ENCODE data around the gene GAGE2A. TPM values are rescaled to one million over a fixed set of nuclear protein-coding genes. Genes with fewer than 3 reads are reported as not detected.
"Not testable (repeated sequence)": the region's sequence is repeated elsewhere in the genome, so short reads cannot be mapped to it uniquely, and the experiment has no call there.

Gene GAGE2A
- total RNA-seq (2014; rRNA removed; shearing (Covaris generic)) = 1.3 TPM in 1 of 2 replicates, not detected in the other

- not testable (repeated sequence) for DNase-seq (ENCODE audit: low read depth)
Observed at GRCh38 chrX:49589196-49589595, at the start of gene GAGE2A. TSS of gene GAGE2A (plus strand) at chrX:49589496. CDS start at chrX:49590651, 1,155 bp downstream.

DNA sequence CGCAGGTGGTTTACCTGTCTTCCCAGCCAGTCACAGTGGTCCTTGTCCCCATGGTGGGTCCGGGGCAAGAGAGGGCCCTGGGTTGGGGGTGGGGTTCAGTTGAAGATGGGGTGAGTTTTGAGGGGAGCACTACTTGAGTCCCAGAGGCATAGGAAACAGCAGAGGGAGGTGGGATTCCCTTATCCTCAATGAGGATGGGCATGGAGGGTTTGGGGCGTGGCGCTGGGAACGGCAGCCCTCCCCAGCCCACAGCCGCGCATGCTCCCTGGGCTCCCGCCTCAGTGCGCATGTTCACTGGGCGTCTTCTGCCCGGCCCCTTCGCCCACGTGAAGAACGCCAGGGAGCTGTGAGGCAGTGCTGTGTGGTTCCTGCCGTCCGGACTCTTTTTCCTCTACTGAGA is 47.9 kb upstream of the GAGE2A start, which contains the start of gene GAGE12D:
Gene GAGE12D, plus strand, starts transcription at position 301 of the 400 bp plus-strand sequence. CDS start 1,155 bp downstream, outside the sequence.
- not testable (repeated sequence) for DNase-seq (ENCODE audit: low read depth)

- DNase-seq (ENCODE audit: low read depth) = not testable (repeated sequence)
Observed at GRCh38 chrX:49550989-49551388, 38.3 kb upstream of the GAGE2A start, which contains the start of gene GAGE12E. TSS of gene GAGE12E (plus strand) at chrX:49551289. CDS start at chrX:49552444, 1,155 bp downstream.

- DNase-seq (ENCODE audit: low read depth) = not testable (repeated sequence)
Observed at GRCh38 chrX:49560542-49560941, 28.8 kb upstream of the GAGE2A start, which contains the start of gene GAGE12F. TSS of gene GAGE12F (plus strand) at chrX:49560842. CDS start at chrX:49561997, 1,155 bp downstream.

- DNase-seq (ENCODE audit: low read depth) = not testable (repeated sequence)
Observed at GRCh38 chrX:49568728-49569127, 20.6 kb upstream of the GAGE2A start.

GRCh38 chrX:49569152-49569551 is 20.1 kb upstream of the GAGE2A start:
- DNase-seq (ENCODE audit: low read depth) = not testable (repeated sequence)

- not testable (repeated sequence) for DNase-seq (ENCODE audit: low read depth)
Observed at GRCh38 chrX:49570100-49570499, 19.2 kb upstream of the GAGE2A start, which contains the start of gene GAGE12G. TSS of gene GAGE12G (plus strand) at chrX:49570400. CDS start at chrX:49571555, 1,155 bp downstream.

DNA sequence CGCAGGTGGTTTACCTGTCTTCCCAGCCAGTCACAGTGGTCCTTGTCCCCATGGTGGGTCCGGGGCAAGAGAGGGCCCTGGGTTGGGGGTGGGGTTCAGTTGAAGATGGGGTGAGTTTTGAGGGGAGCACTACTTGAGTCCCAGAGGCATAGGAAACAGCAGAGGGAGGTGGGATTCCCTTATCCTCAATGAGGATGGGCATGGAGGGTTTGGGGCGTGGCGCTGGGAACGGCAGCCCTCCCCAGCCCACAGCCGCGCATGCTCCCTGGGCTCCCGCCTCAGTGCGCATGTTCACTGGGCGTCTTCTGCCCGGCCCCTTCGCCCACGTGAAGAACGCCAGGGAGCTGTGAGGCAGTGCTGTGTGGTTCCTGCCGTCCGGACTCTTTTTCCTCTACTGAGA is 9.6 kb upstream of the GAGE2A start, which contains the start of gene GAGE12H:
Gene GAGE12H, plus strand, starts transcription at position 301 of the 400 bp plus-strand sequence. CDS start 1,155 bp downstream, outside the sequence.
- DNase-seq (ENCODE audit: low read depth) = not testable (repeated sequence)

GRCh38 chrX:49589769-49590478 is 628 bp downstream of the GAGE2A start:
- not testable (repeated sequence) for DNase-seq (ENCODE audit: low read depth)

GRCh38 chrX:49590488-49590887 is 1.2 kb downstream of the GAGE2A start:
- not testable (repeated sequence) for DNase-seq (ENCODE audit: low read depth)

- DNase-seq (ENCODE audit: low read depth) = not testable (repeated sequence)
Observed at GRCh38 chrX:49598720-49599119, 9.4 kb downstream of the GAGE2A start, which contains the start of gene GAGE1. TSS of gene GAGE1 (plus strand) at chrX:49599020. CDS start at chrX:49600175, 1,155 bp downstream.

GRCh38 chrX:49610718-49611310 is 21.5 kb downstream of the GAGE2A start:
- peak; percentile 2 for DNase-seq (ENCODE audit: low read depth)

DNA sequence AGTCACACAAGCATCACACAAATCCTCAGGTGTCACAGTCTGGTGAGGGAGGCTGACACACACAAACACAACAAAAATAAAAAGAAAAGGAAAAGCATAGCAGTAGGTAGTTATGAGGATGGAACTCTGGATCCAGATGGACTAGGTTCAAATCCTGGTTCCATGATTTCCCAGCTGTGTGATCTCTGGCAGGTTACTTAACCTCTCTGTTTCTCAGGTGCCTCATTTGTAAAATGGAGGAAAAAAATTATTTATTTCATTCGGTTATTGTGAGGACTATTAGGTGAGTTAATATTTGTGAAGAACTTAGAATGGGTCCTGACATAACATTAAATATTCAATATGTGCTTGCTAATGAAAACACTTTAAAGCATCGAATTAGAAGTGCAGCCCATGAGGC is 29.3 kb downstream of the GAGE2A start:
- DNase-seq (ENCODE audit: low read depth) = no peak

GRCh38 chrX:49627086-49627777 is 37.9 kb downstream of the GAGE2A start:
- DNase-seq (ENCODE audit: low read depth) = peak; percentile 19

DNA sequence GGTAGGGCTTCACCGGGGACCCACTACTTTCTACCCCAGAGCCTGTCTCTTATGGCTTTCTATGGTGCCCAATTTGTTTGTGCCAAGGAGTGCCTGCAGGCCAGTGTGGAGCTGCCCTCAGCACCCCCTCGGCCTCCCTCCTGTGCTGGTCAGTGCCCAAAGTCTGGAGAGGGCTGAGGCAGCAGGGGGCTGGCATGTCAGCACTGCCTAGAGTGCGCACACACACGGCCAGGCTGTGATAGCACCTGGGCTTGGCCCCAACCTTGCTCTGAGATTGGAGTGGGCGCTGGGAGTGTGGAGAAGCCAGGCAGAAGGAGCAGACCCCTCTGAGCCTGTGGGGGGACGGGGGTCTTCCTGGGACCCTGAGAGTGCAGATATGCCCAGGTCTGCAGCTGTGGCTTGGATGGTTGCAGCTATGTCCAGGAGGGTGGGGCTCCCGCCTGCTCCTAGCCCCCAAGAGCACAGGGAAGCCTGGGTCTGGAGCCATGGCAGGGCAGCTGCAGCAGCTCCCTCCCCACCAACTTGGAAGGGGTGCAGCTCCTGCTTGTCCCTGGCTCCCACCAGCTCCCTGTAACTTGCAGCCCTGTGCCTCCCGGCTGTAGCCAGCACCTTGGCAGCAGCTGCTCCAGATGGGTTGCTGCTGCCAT is 55.8 kb downstream of the GAGE2A start:
- DNase-seq (ENCODE audit: low read depth) = no peak

Other genes with a start within 250 kb of the GAGE2A start
- gene GAGE12C, start 57.3 kb upstream of the GAGE2A start, total RNA-seq (2014; rRNA removed; shearing (Covaris generic)) = not detected in 2 replicates
- not detected in 2 replicates for gene GAGE12D, start 47.8 kb upstream of the GAGE2A start, total RNA-seq (2014; rRNA removed; shearing (Covaris generic))
- gene GAGE12E, start 38.2 kb upstream of the GAGE2A start, total RNA-seq (2014; rRNA removed; shearing (Covaris generic)) = not detected in 2 replicates
- gene GAGE12F, start 28.7 kb upstream of the GAGE2A start, total RNA-seq (2014; rRNA removed; shearing (Covaris generic)) = not detected in 2 replicates
- not detected in 2 replicates for gene GAGE12G, start 19.1 kb upstream of the GAGE2A start, total RNA-seq (2014; rRNA removed; shearing (Covaris generic))
- gene GAGE12H, start 9.5 kb upstream of the GAGE2A start, total RNA-seq (2014; rRNA removed; shearing (Covaris generic)) = not detected in 2 replicates
- 0.20 and 0.96 TPM in 2 replicates for gene GAGE1, start 9.5 kb downstream of the GAGE2A start, total RNA-seq (2014; rRNA removed; shearing (Covaris generic))
- 1.1 and 2.7 TPM in 2 replicates for gene PAGE1, start 106.5 kb downstream of the GAGE2A start, total RNA-seq (2014; rRNA removed; shearing (Covaris generic))
- gene PAGE4, start 239.8 kb downstream of the GAGE2A start, total RNA-seq (2014; rRNA removed; shearing (Covaris generic)) = not detected in 2 replicates